Natural killer cell (primary cell): ENCODE measurements around the gene KRTAP9-7. TPM values are rescaled to one million over a fixed set of nuclear protein-coding genes. Genes with fewer than 3 reads are reported as not detected.
"Not testable (repeated sequence)": the region's sequence is repeated elsewhere in the genome, so short reads cannot be mapped to it uniquely, and the experiment has no call there.

ENCODE experiments used
- ATAC-seq, 3 donors: fragments of 150-1000 bp in 2 of 3; fragments of 200-7000 bp in 1 of 3; cut with Tn5 transposase; 1 replicate in 1 of 3; 2 replicates in 2 of 3; pipeline ENCODE4 v1.10.0; 2021; ENCODE audit warnings: mild to moderate bottlenecking in 2 of 3, moderate library complexity in 2 of 3
- DNase-seq, 2 donors: peaks; one replicate each; pipeline versions ENCODE4 v3.0.0 to v3.0.0-alpha.2; 2013 to 2021; ENCODE audit warnings: mixed read lengths in 1 of 2
- H3K27ac ChIP-seq: one replicate; pipeline ENCODE4 v1.5.1; 2013; ENCODE audit warnings: mild to moderate bottlenecking, low read length
- H3K27me3 ChIP-seq: one replicate; pipeline ENCODE4 v1.6.1; 2013; ENCODE audit warnings: low read length; ENCODE audit not compliant: control insufficient read depth, insufficient read depth
- H3K36me3 ChIP-seq: one replicate; pipeline ENCODE4 v1.6.1; 2013; ENCODE audit warnings: low read length; ENCODE audit not compliant: control insufficient read depth, insufficient read depth
- H3K4me1 ChIP-seq: one replicate; pipeline ENCODE4 v1.6.1; 2013; ENCODE audit warnings: low read length; ENCODE audit not compliant: control insufficient read depth, insufficient read depth
- H3K4me3 ChIP-seq: one replicate; pipeline ENCODE4 v1.5.1; 2013; ENCODE audit warnings: low read length
- H3K9me3 ChIP-seq: one replicate; pipeline ENCODE4 v1.6.1; 2013; ENCODE audit warnings: low read length; ENCODE audit not compliant: control insufficient read depth, insufficient read depth
- H3K27ac Mint-ChIP-seq, 2 donors: one replicate each; pipeline ENCODE4 v1.8.0; 2022; ENCODE audit warnings: mild to moderate bottlenecking in 2 of 2, mixed read lengths in 2 of 2, moderate library complexity in 1 of 2
- H3K27me3 Mint-ChIP-seq, 2 donors: one replicate each; pipeline ENCODE4 v1.8.0; 2022; ENCODE audit warnings: low read depth in 2 of 2, mixed read lengths in 2 of 2
- H3K36me3 Mint-ChIP-seq: one replicate; pipeline ENCODE4 v1.8.0; 2022; ENCODE audit warnings: mixed read lengths
- H3K4me1 Mint-ChIP-seq, 2 donors: one replicate each; pipeline ENCODE4 v1.8.0; 2022; ENCODE audit warnings: mixed read lengths in 2 of 2
- H3K4me3 Mint-ChIP-seq: one replicate; pipeline ENCODE4 v1.8.0; 2022; ENCODE audit warnings: mild to moderate bottlenecking, moderate library complexity, mixed read lengths
- H3K9me3 Mint-ChIP-seq, 2 donors: one replicate each; pipeline ENCODE4 v1.8.0; 2022; ENCODE audit warnings: mixed read lengths in 2 of 2
- CTCF ChIP-seq: fragments of 200-600 bp; IDR thresholded peaks from one replicate; pipeline ENCODE4 v1.8.0; 2022; ENCODE audit warnings: antibody characterized with exemption
- WGBS: methylation state at CpG from one replicate; pipeline ENCODE4 v1.1.7; 2013; ENCODE audit warnings: missing lambda C conversion rate; ENCODE audit not compliant: insufficient coverage; 5-methylcytosine and 5-hydroxymethylcytosine counted together
- intact Hi-C: fragments of 100-400 bp; cut with micrococcal nuclease; formaldehyde crosslinking; loops from one replicate; pipeline ENCODE4 v1.14.2; 2022
- total RNA-seq, 4 donors: library from RNA; stranded (reverse); fragments of 120-200 nt in 1 of 4; gene quantifications; one replicate each; pipeline versions ENCODE4 v1.2.3 to v1.2.4, GENCODE V29; 2013 to 2022

Gene KRTAP9-7
- total RNA-seq, 3 donors from 2014 or later (not counting 1 experiment from before 2014, with no cell fraction given) = not detected

DNA sequence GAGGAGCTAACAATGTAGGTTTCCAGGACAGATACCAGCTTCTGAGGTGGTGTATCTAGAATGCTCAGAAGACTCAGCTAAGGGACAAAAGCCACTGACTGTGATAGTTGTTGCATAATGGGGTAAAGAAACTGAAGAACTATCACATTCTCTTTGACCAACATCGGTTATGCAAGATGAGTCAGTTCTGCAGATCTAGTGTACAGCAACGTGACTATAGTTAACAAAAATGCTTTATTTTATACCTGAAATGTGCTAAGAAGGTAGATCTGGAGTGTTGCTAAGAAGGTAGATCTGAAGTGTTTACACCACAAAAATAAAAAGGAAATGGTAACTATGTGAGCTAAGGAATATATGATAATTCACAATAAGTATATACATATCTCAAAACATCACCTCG is 7.8 kb upstream of the KRTAP9-7 start:
- Mint-ChIP-seq H3K4me1 (no peaks in the 10 kb centered on the region), H3K4me3 (no peak overlapping the region), H3K27me3 (peaks cover 22 to 34% of the 10 kb centered on the region in 2 donors), H3K27ac (no peak overlapping the region), H3K36me3 (no peaks in the 10 kb centered on the region), H3K9me3 (no peaks in the 10 kb centered on the region)
- no CpG with 5 or more reads among the region's 3 CpGs for WGBS
- Histone ChIP-seq H3K9me3 (no peaks in the 10 kb centered on the region), H3K4me1 (no peaks in the 10 kb centered on the region), H3K27me3 (peaks cover 2% of the 10 kb centered on the region), H3K4me3 (no peak overlapping the region), H3K27ac (no peak overlapping the region), H3K36me3 (no peaks in the 10 kb centered on the region)
- no peak for DNase-seq
- no peak for TF ChIP-seq CTCF
- no peak for ATAC-seq
- intact Hi-C loops = no loop called here

- peaks cover 7 to 26% of the 10 kb centered on the region in 2 donors for H3K27me3 Mint-ChIP-seq
- H3K9me3 ChIP-seq, H3K4me1 ChIP-seq, H3K4me3 Mint-ChIP-seq, H3K4me1 Mint-ChIP-seq, H3K4me3 ChIP-seq, DNase-seq, H3K36me3 Mint-ChIP-seq, H3K9me3 Mint-ChIP-seq, H3K36me3 ChIP-seq, intact Hi-C loops, H3K27ac Mint-ChIP-seq, H3K27me3 ChIP-seq, ATAC-seq, H3K27ac ChIP-seq: not testable (repeated sequence)
- 53% methylated on average over 1 of the region's 1 CpG for WGBS
Observed at GRCh38 chr17:41271323-41271722, 4.2 kb upstream of the KRTAP9-7 start.

- ATAC-seq (no peak), DNase-seq (no peak)
- Histone ChIP-seq H3K4me1 (no peaks in the 10 kb centered on the region), H3K9me3 (no peaks in the 10 kb centered on the region), H3K36me3 (no peaks in the 10 kb centered on the region), H3K27me3 (no peaks in the 10 kb centered on the region), H3K27ac (no peak overlapping the region), H3K4me3 (no peak overlapping the region)
- no peak for TF ChIP-seq CTCF
- H3K4me1 Mint-ChIP-seq = no peaks in the 10 kb centered on the region
- H3K36me3 Mint-ChIP-seq = no peaks in the 10 kb centered on the region
- H3K27me3 Mint-ChIP-seq = peaks cover 12 to 26% of the 10 kb centered on the region in 2 donors
- WGBS = 57% methylated on average over 1 of the region's 1 CpG
- intact Hi-C loops = no loop called here
- no peak overlapping the region for H3K27ac Mint-ChIP-seq
- H3K9me3 Mint-ChIP-seq = no peaks in the 10 kb centered on the region
- H3K4me3 Mint-ChIP-seq = no peak overlapping the region
Observed at GRCh38 chr17:41271858-41272257, 3.6 kb upstream of the KRTAP9-7 start.

DNA sequence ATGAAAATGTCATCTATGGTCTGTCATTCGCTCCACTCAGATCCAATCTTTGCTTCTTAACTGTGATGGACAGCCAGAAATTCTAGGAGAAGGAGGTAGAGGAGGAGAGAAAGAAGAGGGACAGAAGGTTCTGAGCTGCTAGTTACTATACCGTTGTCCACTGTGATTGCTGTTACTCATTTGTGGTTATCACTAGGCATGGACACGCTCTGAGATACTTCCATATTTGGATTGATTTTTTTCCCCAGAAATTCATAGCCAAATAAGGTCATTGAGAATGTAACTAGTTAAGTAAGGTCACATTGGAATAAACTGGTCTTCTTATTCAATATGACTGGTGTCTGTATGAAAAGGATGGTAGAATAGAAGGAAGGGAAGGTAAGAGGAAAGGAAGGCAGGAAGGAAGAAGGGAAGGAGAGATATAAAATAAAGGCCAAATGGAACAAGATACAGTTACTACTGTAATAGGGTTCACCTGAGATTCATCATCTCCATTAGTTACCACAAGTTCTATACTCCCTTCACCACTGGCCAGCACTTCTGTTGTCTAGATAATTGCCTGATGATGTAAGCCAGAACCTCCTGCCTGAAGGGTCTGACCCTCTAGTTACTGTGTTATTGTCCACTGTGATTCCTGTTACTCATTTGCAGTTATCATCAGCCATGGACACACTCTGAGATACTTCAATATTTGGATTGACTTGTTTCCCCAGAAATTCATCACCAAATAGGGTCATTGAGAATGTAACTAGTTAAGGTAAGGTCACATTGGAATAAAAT is 2.9 kb downstream of the KRTAP9-7 start:
- no peaks in the 10 kb centered on the region for H3K4me1 ChIP-seq
- peaks cover 4% of the 10 kb centered on the region for H3K27me3 ChIP-seq
- H3K36me3 Mint-ChIP-seq = no peaks in the 10 kb centered on the region
- no peaks in the 10 kb centered on the region for H3K9me3 Mint-ChIP-seq
- intact Hi-C loops = no loop called here
- no peaks in the 10 kb centered on the region for H3K4me1 Mint-ChIP-seq
- H3K27ac ChIP-seq = no peak overlapping the region
- H3K36me3 ChIP-seq = no peaks in the 10 kb centered on the region
- 94% methylated on average over 3 of the region's 3 CpGs for WGBS
- DNase-seq (peak in 1 of 2 donors; percentile 0), ATAC-seq (no peak)
- H3K27ac Mint-ChIP-seq = no peak overlapping the region
- H3K9me3 ChIP-seq = no peaks in the 10 kb centered on the region
- peaks cover 20 to 54% of the 10 kb centered on the region in 2 donors for H3K27me3 Mint-ChIP-seq
- H3K4me3 ChIP-seq = no peak overlapping the region
- H3K4me3 Mint-ChIP-seq = no peak overlapping the region
- TF ChIP-seq CTCF = no peak
